Heart right ventricle (tissue), 16 donors: Measurements from ENCODE around the gene ZBTB1. TPM values are rescaled to one million over a fixed set of nuclear protein-coding genes. Genes with fewer than 3 reads are reported as not detected.

Experiments
- ATAC-seq, 8 donors: fragments of 200-7000 bp; cut with Tn5 transposase; one replicate each; pipeline ENCODE4 v1.9.1; 2020; ENCODE audit warnings: mild to moderate bottlenecking in 8 of 8, moderate library complexity in 8 of 8, moderate number of reproducible peaks in 1 of 8
- DNase-seq, 2 donors: peaks; one replicate each; pipeline ENCODE4 v3.0.0-alpha.2; 2020
- H3K27ac ChIP-seq, 10 donors: fragments of 200-600 bp; sonication (generic) in 2 of 10; one replicate each; pipeline versions ENCODE4 v1.5.0 to v1.8.0; 2020 to 2022; ENCODE audit warnings: mild to moderate bottlenecking in 3 of 10
- H3K27me3 ChIP-seq, 7 donors: fragments of 200-600 bp; one replicate each; pipeline ENCODE4 v1.8.0; 2021 to 2022; ENCODE audit warnings: mild to moderate bottlenecking in 2 of 7
- H3K36me3 ChIP-seq, 9 donors: fragments of 200-600 bp; sonication (generic) in 1 of 9; one replicate each; pipeline versions ENCODE4 v1.5.0 to v1.8.0; 2020 to 2022; ENCODE audit warnings: mild to moderate bottlenecking in 2 of 9
- H3K4me1 ChIP-seq, 9 donors: fragments of 200-600 bp; sonication (generic) in 1 of 9; one replicate each; pipeline versions ENCODE4 v1.5.0 to v1.8.0; 2020 to 2022; ENCODE audit warnings: mild to moderate bottlenecking in 4 of 9
- H3K4me3 ChIP-seq, 10 donors: fragments of 200-600 bp; sonication (generic) in 2 of 10; one replicate each; pipeline versions ENCODE4 v1.5.0 to v1.8.0; 2020 to 2022; ENCODE audit warnings: mild to moderate bottlenecking in 7 of 10, moderate library complexity in 2 of 10
- H3K9me3 ChIP-seq, 11 donors: fragments of 200-600 bp in 10 of 11; sonication (generic) in 2 of 11; one replicate each; pipeline versions ENCODE4 v1.5.0 to v1.8.0; 2013 to 2022; ENCODE audit warnings: mild to moderate bottlenecking in 2 of 11, control low read depth in 1 of 11, moderate library complexity in 1 of 11
- WGBS, 2 donors: extraction: QIAGEN DNeasy Blood & Tissue Kit; methylation state at CpG; one replicate each; pipeline ENCODE4 v1.1.7; 2013; ENCODE audit warnings: inconsistent platforms in 1 of 2; 5-methylcytosine and 5-hydroxymethylcytosine counted together
- intact Hi-C, 10 donors: fragments of 100-400 bp; cut with DNase I; formaldehyde crosslinking; loops; one replicate each; pipeline versions ENCODE4 v1.11.1 to v1.14.2; 2022
- polyA plus RNA-seq, 2 donors: library from polyadenylated mRNA; stranded (reverse); fragments of 200-250 nt; gene quantifications; one replicate each; pipeline ENCODE4 v1.2.3, GENCODE V29; 2013
- total RNA-seq, 10 donors: library from RNA; stranded (reverse); fragmentation: NEBNext Ultra II Directional in 3 of 10; extraction: Animal tissue kit (Norgen Biotek cat#: 25700) in 3 of 10; gene quantifications; one replicate each; pipeline versions ENCODE4 v1.2.1 to v1.2.4, GENCODE V29; 2021 to 2023
- TF ChIP-seq, protein P1 (sequence below), 9 donors: fragments of 200-600 bp; sonication (generic) in 2 of 9; IDR thresholded peaks; one replicate each; pipeline versions ENCODE4 v1.5.0 to v1.8.0; 2021 to 2022; ENCODE audit warnings: antibody characterized with exemption in 9 of 9, mild to moderate bottlenecking in 5 of 9, moderate library complexity in 1 of 9
- donor health status: Arrhythmogenic right ventricular cardiomyopathy.
- donor health status: ischemic (EF 13 %, LVEDD 7.1; RV severe dilation, severe dysfunction).
- donor health status: healthy with polysubstance abuse.
- donor health status: DM: no; HTN: yes; CAD: no.
- donor health status: DM: no; HTN: no; CAD: no.
- donor health status: ischemic (EF 25% LVEDD 6.9; RV normal size, moderate dysfunction).
- donor health status: ischemic (EF 25% LVEDD 5.7; RV mildly dilated, moderate dysfunction).
- donor health status: healthy.
- donor health status: DM: yes; HTN: yes; CAD: no.
- donor health status: Ischemic cardiomyopathy.
- donor health status: ischemic (EF 35%, LVEDD 5.7; RV mildly dilated, moderate dysfunction).
- donor health status: nonischemic (EF 11% LVEDD 7.7; RV severe dilation, severe dysfunction).
- donor health status: DM: yes; HTN: yes; CAD: no.
- donor health status: PGD.
- donor health status: ischemic (EF 29% LVEDD 5.4; RV normal size, mild dysfunction).
- donor health status: nonischemic (EF 23%, LVEDD 6.1; RV moderate dilation, normal function).

Gene ZBTB1
- total and polyA plus RNA-seq, 12 donors, result 5.6 to 26.4 (median 20.6) TPM

DNA sequence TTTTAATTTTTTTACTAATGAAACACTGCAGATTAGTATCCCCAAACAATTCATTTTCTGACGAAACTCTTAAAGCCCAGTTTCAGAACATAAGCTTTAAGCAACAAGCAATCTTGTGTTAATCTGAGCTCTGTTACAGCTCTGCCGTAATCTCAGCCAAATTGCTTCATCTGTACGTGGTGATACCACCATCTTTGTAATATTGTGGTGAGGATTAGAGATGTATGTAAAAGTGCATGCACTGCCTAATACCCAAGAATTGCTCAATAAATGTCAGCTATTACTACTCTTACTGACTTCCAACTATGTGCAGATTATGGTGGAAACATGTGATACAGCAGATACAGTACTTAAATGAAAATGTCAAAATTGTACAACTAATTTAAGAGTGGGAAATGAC lies 37.5 kb upstream of the ZBTB1 start:
- ATAC-seq (no peak), DNase-seq (no peak)
- Histone ChIP-seq H3K27ac (no peak overlapping the region), H3K36me3 (peaks cover 0 to 2% (median 0%) of the 10 kb centered on the region in 9 donors), H3K27me3 (peaks cover 0 to 19% (median 0%) of the 10 kb centered on the region in 7 donors), H3K4me1 (peaks cover 0 to 26% (median 7%) of the 10 kb centered on the region in 9 donors), H3K9me3 (no peaks in the 10 kb centered on the region), H3K4me3 (no peak overlapping the region)
- WGBS, 2 donors, result 85 to 91% methylated on average over 3 of the region's 3 CpGs
- TF ChIP-seq, protein P1, sequence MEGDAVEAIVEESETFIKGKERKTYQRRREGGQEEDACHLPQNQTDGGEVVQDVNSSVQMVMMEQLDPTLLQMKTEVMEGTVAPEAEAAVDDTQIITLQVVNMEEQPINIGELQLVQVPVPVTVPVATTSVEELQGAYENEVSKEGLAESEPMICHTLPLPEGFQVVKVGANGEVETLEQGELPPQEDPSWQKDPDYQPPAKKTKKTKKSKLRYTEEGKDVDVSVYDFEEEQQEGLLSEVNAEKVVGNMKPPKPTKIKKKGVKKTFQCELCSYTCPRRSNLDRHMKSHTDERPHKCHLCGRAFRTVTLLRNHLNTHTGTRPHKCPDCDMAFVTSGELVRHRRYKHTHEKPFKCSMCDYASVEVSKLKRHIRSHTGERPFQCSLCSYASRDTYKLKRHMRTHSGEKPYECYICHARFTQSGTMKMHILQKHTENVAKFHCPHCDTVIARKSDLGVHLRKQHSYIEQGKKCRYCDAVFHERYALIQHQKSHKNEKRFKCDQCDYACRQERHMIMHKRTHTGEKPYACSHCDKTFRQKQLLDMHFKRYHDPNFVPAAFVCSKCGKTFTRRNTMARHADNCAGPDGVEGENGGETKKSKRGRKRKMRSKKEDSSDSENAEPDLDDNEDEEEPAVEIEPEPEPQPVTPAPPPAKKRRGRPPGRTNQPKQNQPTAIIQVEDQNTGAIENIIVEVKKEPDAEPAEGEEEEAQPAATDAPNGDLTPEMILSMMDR (IDR thresholded peaks at IDR 0.05), result no peak
- intact Hi-C loops, result no loop called here

DNA sequence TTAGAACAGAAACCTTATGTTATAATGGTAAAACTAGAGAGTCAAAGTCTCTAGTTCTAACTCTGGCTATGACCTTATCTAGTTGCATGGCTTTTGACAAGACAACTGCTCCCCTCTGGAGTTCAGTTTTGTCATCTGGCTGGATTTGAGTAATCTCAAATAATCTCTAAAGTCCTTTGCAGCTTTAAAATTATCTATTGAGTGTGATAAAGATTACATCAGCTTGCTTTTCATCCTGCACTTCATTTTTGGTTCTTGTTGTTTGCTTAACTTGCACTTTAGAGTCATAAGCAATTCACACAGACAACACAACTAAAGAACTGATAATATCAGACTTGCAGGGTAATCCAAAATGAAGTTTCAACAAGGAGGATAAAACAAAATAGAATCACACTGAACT lies 37.0 kb upstream of the ZBTB1 start:
- intact Hi-C loops, result no loop called here
- Histone ChIP-seq H3K27me3 (peaks cover 0 to 19% (median 0%) of the 10 kb centered on the region in 7 donors), H3K9me3 (no peaks in the 10 kb centered on the region), H3K36me3 (no peaks in the 10 kb centered on the region), H3K27ac (no peak overlapping the region), H3K4me3 (no peak overlapping the region), H3K4me1 (peaks cover 0 to 26% (median 7%) of the 10 kb centered on the region in 9 donors)
- TF ChIP-seq, protein P1 (IDR thresholded peaks at IDR 0.05), result no peak
- ATAC-seq (no peak), DNase-seq (no peak)

DNA sequence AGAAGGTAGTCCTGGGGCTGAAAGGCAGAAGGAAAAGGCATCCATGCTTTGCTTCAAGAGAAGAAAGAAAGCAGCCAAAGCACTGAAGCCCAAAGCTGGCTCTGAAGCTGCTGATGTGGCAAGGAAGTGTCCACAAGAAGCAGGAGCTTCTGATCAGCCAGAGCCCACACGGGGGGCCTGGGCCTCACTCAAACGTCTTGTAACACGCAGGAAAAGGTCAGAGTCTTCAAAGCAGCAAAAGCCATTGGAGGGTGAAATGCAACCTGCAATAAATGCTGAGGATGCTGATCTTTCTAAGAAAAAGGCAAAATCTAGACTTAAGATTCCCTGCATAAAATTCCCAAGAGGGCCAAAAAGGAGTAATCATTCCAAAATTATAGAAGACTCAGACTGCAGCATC lies 36.1 kb upstream of the ZBTB1 start:
- intact Hi-C loops, result no loop called here
- Histone ChIP-seq H3K4me1 (peaks cover 0 to 26% (median 7%) of the 10 kb centered on the region in 9 donors), H3K27me3 (peaks cover 0 to 19% (median 0%) of the 10 kb centered on the region in 7 donors), H3K36me3 (no peaks in the 10 kb centered on the region), H3K27ac (no peak overlapping the region), H3K9me3 (no peaks in the 10 kb centered on the region), H3K4me3 (no peak overlapping the region)
- TF ChIP-seq, protein P1 (IDR thresholded peaks at IDR 0.05), result no peak
- ATAC-seq (no peak), DNase-seq (no peak)
- 72 to 76% methylated on average over 3 of the region's 3 CpGs for WGBS, 2 donors

DNA sequence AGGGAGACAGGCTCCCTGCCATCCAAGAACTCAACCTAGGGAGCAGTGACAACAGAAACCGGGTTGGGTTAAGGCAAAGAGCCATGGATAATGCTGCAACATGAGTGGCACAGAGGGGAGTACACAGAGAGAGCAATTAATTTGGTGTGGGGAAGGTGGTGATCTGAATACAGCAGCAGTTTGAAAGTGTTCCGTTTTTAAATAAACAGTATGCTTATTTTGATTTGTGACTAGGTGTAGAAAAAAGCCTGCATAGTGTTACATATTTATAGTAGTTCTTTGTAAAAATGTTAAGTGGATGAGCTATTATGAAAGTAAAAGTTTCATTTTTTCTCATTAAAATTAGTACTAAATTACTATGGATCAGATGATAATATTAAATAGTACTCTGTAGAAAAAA lies 30.5 kb upstream of the ZBTB1 start:
- intact Hi-C loops, result loop anchor here in 4 of 10 donors (10.0 kb wide), 1 partner anchor 129 kb away; no protein-coding TSS in a partner anchor
- Histone ChIP-seq H3K27ac (no peak overlapping the region), H3K4me3 (no peak overlapping the region), H3K9me3 (no peaks in the 10 kb centered on the region), H3K4me1 (peaks cover 0 to 5% (median 0%) of the 10 kb centered on the region in 9 donors), H3K27me3 (no peaks in the 10 kb centered on the region), H3K36me3 (peaks cover 0 to 1% (median 0%) of the 10 kb centered on the region in 9 donors)
- 67 to 73% methylated on average over 2 of the region's 2 CpGs for whole genome bisulfite sequencing, 2 donors
- ATAC-seq (no peak), DNase-seq (no peak)
- TF ChIP-seq, protein P1 (IDR thresholded peaks at IDR 0.05), result no peak
